Ishikawa (cell line): ENCODE data around the gene FMNL2.

Experiments used
- EGR1 ChIP-seq: IDR thresholded peaks from 2 replicates; pipeline ENCODE4 v1.6.1; 2012
- EP300 ChIP-seq: IDR thresholded peaks from 2 replicates; pipeline ENCODE4 v1.6.1; 2012; ENCODE audit warnings: borderline replicate concordance
- FOXM1 ChIP-seq: IDR thresholded peaks from 2 replicates; pipeline ENCODE4 v1.6.1; 2012; ENCODE audit warnings: low read depth, borderline replicate concordance
- RAD21 ChIP-seq: IDR thresholded peaks from 2 replicates; pipeline ENCODE4 v1.6.1; 2012; ENCODE audit warnings: low read depth
- TAF1 ChIP-seq: IDR thresholded peaks from 2 replicates; pipeline ENCODE4 v1.6.1; 2012; ENCODE audit warnings: low read depth, mild to moderate bottlenecking
- TCF12 ChIP-seq: IDR thresholded peaks from 2 replicates; pipeline ENCODE4 v1.6.1; 2012; ENCODE audit warnings: low read depth
- YY1 ChIP-seq: IDR thresholded peaks from 2 replicates; pipeline ENCODE4 v1.6.1; 2012; ENCODE audit warnings: low read depth
- TF ChIP-seq, protein P1 (sequence below): IDR thresholded peaks from 2 replicates; pipeline ENCODE4 v1.6.1; 2012

- TF ChIP-seq, protein P1, sequence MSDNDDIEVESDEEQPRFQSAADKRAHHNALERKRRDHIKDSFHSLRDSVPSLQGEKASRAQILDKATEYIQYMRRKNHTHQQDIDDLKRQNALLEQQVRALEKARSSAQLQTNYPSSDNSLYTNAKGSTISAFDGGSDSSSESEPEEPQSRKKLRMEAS = no peak
- TF ChIP-seq TAF1 (no peak), EP300 (no peak), FOXM1 (no peak), EGR1 (no peak), TCF12 (no peak), RAD21 (no peak), YY1 (no peak)
These were observed 209.7 kb downstream of the FMNL2 start for GRCh38 chr2:152544638-152545037.
